PC-3 (cell line): ENCODE data around the gene MRPS22.

Experiments
- CTCF ChIP-seq: fragments of 300-600 bp; sonication (generic); conservative IDR thresholded peaks from 2 replicates; pipeline ENCODE4 v1.5.1; 2017; ENCODE audit warnings: antibody characterized with exemption, low read depth, mild to moderate bottlenecking, low read length
- EZH2 ChIP-seq: fragments of 300-600 bp; sonication (generic); IDR thresholded peaks from one replicate; pipeline ENCODE4 v1.6.1; 2017; ENCODE audit warnings: antibody characterized with exemption, mild to moderate bottlenecking, low read length; ENCODE audit not compliant: unreplicated experiment
- EZH2phosphoT487 ChIP-seq: fragments of 300-600 bp; sonication (generic); IDR thresholded peaks from 2 replicates; pipeline ENCODE4 v1.6.1; 2018; ENCODE audit warnings: mild to moderate bottlenecking, antibody characterized with exemption, low read length, borderline replicate concordance

- TF ChIP-seq CTCF = no peak
- TF ChIP-seq EZH2 = no peak
- TF ChIP-seq EZH2phosphoT487 = no peak
Measured at GRCh38 chr3:139355476-139355875, 11.7 kb downstream of the MRPS22 start.
